Activated T-helper 1 cell treated with anti-CD3 and anti-CD28 coated beads, Interleukin-2, amount 50 U/mL, for 16 hours (primary cell): ENCODE results near the gene ELK1.

Experiments used
- DNase-seq, 2 donors: peaks; one replicate each; pipeline ENCODE4 v3.0.0-alpha.2; 2020; ENCODE audit warnings: low read depth in 1 of 2, low spot score in 1 of 2

Gene ELK1

DNA sequence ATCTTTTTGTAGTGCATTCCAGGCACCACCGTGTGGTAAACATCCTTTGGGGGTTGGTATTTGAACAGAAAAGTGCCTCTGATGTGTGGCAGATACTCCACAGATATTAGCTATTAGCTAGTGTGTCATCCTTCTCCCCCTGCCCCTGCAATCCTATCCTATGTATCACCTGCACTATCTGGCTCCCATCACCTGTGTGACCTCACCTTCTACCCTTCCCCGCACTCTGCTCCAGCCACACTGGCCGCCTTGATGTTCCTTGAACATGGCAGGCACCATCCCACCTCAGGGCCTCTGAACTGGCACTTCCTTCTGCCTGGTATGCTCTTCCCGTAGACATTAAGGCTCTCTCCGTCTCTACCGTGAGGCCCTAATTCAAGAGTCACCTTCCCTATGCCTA is 3.7 kb downstream of the ELK1 start:
- no peak for DNase-seq

DNA sequence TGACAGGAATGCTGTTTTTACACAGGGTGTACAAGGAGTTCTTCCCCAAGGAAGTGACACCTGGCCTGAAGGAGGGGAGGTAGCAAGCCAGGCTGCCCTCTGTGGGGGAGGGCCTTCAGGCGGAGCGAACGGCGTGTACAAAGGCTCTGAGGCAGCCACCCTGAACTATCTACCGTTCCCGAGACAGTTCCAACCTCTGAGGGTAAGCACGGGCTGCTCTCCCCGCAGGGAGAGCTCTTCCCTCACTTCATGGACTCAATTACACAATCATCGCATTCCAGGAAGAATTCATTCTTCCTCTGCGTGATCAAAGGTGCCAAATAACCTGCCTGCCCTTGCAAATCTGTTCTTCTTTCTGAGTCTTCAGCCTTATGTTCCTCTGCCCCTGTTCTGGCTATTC is 4.8 kb downstream of the ELK1 start:
- DNase-seq = no peak

DNA sequence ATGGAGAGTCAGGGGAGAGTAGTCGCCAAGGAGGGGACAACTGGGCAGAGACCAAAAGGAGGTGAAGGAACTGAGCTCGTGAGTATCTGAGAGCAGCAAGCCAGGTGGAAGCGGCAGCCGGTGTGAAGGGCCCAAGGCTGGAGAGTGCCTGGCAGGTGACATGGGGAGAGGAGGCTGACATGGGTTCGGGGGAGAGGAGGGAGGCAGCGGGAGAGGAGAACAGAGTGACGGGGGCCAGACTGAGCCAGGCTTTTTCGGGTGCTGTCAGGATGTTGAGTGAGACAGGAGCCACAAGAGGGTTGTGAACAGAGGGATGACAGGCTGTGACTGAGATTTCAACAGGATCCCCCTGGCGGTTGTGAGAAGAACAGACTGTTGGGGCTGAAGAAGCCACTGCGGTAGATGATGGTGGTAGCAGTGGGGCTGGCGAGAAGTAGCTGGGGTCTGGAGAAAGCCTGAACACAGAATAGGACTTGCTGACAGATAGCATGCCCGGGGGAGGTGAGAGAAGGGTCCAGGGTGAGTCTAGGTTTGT is 5.7 kb downstream of the ELK1 start:
- DNase-seq = no peak

DNA sequence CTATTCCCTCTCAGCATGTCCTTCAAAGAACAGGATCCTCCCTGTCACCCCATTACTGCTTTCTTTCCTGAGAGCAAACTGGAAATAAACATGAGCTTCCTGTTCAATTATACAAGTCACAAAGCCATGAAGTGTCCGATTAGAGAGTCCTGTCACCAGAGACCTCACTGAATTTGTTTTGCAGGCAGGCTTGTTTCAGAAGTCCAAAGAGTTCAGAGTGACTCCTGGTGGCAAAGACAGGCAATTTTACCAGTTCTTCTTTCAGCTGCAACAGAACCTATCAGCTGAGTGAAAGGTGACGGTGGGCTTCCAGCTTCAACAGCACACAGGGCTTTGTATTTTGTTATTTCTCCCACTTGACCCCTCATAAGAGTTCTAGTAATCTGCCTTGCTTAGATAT is 6.4 kb downstream of the ELK1 start:
- DNase-seq = no peak

DNA sequence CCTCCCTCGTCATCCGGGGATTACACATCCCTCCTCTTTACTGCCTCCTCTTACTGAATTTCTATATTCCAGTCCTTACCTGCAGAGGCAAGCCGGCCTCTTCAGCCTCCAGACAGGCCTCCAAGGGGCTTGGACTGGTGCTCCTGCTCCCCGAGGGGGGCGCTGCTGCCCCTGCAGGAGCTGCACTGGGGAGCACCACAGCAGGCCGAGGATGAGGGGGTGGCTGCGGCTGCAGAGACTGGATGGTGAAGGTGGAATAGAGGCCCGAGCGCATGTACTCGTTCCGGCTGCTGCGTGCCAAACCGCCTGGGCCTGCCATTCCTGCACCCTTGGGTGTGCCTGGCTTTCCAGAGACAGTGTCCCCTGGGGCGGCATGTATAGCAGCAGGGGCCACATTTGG is 11.5 kb downstream of the ELK1 start:
- DNase-seq = no peak

DNA sequence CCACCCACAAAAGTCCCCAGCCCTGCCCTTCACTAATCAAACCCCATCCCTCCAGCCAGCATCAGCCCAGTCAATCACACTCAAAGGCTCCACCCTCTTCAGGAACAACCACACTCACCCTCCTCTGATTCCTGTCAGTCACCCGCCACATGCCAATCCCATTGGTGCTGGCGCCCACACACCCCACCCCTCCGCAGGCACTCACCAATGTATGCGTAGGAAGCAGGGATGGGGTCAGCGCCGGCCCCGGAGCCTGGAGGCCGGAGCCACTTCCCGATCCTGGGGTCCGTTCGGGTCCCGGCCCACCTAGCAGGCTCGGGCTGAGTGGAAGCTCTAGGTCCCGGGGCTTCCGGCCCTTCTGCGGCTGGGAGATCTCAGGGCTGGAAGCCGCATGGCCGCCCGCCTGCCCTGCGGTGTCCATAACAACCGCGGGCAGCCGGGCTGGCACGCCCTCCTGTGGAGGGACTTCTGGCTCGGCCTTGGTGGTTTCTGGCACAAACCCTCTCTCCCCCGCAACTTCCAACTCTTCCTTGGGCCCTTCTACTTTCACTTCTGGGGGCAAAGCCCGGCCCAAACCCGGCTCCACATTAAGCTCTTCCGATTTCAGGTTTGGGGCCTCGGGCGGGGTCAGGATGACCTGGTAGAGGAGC is 12.7 kb downstream of the ELK1 start:
- peak in 1 of 2 donors; percentile 15 for DNase-seq

DNA sequence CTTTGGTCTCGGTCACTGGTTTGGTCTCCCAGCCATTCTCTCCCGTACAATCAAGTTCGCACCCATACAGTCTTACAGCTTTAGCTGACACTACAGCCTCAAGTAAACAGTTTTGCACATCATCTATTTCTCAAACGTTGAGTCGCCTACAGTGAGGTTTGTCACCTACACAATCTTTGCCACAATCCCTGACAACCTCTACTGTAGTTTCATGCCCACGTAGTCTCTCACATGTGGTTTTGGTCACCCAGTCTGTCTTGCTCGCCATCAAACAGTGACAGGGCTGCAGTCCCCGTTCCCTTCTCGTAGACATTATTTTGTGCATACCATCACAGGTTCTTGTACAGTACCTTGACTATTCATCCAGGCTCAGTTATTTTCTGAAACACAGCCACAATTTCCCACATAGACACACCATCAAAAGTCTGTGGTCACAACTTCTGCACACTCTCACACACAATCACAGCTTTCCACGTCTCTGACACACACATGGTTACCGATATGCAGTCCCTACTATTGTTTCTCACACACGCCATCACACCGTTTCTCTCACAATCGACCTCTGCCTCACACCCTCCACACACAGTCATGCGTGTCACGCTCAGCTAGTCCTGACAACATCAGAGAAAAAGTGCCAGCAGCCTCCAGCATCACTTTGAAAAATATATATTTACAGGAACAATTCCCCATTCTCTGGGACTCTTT is 15.3 kb downstream of the ELK1 start:
- no peak for DNase-seq

DNA sequence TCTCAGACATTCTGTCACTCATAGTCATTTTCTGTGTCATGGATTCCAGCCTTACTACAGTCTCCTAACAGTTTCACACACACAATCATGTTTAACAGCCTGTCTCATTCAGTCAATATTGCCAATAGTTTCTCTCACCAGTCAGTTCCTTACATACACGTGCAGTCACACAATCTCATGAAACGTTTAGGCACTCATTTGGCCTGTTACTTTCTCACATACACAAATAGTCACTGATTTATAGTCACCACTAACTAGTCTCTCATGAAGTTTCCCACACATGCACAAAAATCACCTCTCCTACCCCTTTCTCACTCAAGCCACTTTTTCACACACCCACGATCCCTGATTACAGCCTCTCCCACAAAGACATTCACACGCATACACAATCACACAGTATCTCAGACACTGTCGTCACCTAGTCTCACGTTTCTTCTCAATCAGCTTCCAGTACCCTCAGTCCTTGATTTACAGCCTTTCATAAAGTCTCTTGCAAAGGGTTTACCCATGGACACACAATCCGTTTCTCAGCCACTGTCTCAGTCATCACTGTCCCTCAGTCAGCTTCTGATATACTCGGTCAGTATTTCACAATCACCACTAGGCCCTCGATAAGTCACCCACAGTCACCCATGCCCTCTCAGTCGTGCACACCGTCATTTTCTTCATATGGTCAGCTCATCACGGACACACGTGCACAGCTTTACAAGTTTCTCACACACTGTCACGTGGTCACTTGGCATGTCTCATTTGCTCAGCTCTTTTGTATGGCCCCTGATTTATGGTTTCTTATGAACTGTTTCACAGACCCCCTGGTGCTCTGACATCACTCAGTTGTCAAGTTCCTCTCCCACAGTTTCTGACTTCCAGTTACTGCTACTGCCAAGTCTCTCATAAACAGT is 16.4 kb downstream of the ELK1 start:
- DNase-seq = no peak

DNA sequence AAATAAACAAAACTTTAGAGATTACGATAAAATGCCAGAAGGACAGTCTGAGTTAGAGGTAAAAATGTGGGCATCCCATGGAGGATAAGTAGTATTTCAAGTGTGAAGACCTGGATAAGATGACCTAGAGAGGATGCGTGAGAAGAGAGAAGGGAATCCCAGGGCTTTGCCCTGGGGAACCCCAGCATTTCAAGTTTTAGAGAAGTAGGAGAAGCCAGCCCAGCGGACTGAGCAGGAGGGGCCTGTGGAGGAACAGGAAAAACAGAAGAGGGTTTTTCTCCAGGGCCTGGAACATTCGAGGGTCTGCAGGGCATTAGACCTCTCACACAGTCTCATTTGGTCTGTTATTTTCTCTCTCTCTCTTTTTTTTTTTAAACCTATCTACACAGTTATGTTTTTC is 17.7 kb downstream of the ELK1 start:
- no peak for DNase-seq

DNA sequence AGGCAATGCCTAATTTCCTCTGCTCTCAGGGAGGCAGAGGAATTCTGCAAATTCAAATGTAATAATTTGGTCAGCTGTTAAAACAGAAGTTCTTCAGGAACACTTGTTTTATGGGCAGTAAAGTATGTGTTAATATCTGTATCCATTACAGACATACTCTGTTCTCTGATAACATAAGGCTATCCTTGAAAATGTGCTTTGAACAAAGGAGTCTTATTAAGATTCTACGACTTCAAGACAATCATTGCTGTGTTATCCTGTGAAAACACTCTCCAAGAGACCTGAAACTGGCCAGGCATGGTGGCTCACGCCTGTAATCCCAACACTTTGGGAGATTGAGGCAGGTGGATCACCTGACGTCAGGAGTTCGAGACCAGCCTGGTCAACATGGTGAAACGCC is 18.7 kb downstream of the ELK1 start:
- DNase-seq = no peak

DNA sequence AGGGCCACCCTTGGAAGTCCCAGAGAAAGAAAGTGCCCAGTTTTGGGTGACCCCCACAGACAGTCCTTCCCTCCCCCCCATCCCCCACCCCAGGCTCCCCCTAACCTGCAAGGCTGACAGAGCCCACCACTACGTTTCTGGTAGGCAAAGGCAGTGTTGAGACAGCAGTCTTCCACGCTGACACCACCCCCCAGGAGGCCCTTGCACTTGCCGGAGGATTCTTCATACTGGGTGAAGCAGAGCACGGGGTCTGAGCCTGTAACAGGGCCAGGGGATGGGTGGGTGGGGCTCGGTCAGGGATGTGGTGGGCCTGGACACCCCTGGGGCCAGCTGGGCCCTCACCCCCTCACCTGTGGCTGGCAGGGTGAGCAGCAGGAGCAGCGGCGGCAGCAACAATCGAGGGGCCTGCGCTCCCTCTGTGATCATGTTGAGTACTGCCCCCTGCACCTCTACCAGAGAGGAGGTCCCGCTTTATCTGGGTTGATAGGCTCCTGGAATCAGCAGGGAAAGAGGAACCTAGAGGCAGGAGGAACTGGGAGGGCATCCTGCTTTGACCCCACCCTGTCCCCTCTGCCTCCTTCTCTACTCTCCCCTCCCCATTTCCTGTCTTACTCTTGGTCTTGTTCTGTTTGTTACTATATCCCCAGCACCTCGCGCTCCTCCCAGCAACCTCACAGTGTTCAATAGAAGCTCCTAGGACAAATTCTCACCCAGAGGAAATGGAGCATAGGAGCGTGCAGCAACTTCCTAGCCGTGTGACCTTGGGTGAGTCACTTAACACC is 20.8 kb downstream of the ELK1 start, which contains the start of gene CFP:
TSS of gene CFP (minus strand) at position 512 of the 782 bp plus-strand sequence. CDS start at position 426, 86 bp downstream.
- DNase-seq = no peak

DNA sequence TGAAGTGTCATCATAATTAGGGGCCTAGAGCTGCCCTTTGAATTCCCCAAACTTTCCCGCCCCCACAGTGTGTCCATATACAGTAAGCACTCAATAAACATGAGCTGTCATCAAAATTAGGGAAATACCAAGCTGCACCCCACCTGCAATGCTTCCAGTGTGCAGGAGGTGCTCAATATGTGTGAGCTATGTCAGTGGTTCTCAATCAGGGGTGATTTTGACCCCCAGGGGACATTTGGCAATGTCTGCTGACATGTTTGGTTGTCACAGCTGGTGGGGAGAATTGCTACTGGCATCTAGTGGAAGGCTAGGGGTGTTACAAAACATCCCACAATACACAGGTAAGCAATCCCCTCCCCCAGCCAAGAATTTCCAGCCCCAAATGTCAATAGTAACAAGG is 21.4 kb downstream of the ELK1 start:
- no peak for DNase-seq

DNA sequence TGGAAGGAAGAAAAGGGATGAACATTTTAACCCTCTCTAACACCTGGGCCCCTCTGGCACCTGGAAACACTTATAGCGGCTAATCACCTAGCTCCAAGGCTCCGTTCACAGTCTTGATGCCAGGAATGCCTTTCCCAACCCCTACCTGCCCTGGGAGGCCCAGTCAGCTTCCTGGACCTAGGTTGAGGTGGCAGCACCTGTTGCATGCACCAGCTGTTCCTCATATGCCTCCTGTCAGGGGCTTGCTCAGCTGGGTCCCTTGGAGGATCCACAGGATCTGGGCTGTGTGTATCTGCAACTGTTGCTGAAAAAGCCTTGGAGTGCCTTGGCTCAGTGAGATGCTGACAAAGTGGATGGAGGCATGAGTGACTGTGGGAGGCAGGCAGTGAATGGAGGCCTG is 25.0 kb downstream of the ELK1 start:
- no peak for DNase-seq

DNA sequence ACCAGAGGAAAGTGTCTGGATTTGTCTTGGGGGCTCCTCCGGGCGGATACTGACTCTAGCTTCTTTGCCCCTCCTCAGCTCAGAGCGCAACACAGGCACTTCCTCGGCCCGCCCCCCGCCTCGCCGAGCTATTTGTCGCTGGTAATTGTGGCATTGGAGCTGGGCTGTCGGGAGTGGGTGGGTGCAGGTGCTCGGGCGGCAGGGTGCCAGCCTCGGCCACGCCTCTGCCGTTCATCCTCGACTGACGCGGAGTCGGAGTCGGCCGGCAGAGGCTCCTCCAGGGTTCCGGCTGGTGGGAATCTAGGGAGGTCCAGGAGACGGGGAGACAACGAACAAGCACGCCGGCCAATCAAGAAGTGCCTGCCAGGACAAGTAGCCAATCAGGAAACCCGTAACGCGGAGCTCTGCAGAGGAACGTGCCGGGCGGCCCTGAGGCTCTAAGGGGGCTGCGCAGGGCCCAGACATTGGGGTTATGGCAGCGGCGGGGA is 26.8 kb downstream of the ELK1 start:
- DNase-seq = peak in 1 of 2 donors; percentile 14

DNA sequence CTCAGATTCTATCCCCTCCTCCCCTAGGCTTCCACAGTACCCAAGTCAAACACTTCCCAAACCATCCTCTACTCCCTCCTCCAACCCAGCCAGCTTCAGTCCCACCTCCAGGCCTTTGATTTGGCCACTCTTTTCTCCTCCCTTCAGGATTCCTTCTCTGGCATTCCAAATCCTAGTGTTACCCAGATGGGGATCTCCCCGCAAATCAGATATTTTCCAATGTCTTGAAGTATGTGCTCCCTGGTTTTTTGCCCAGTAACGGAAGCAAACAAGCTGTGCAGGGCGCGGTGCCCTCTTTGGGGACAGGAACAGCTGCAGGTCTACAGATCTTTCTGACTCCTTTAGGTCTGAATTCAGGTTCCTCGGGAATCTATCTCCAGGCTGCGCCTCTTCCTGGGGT is 28.5 kb downstream of the ELK1 start:
- no peak for DNase-seq

DNA sequence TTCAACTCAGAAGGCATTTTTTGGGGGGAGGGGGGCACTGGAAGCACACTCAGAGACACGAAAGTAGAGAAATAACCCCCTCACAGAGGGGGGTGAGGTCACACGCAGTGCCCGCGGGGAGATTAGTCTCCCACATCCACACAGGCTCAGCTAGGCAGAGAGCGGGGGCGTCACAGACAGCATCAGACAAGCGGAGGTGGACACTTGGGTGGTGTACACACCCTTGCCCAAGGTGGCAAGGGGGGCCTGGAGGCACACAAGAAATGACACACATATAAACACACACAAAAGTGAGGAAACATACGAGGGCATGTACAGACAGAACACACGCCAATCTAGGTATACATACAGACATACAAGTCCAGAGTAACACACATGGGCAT is 30.1 kb downstream of the ELK1 start:
- DNase-seq = no peak

DNA sequence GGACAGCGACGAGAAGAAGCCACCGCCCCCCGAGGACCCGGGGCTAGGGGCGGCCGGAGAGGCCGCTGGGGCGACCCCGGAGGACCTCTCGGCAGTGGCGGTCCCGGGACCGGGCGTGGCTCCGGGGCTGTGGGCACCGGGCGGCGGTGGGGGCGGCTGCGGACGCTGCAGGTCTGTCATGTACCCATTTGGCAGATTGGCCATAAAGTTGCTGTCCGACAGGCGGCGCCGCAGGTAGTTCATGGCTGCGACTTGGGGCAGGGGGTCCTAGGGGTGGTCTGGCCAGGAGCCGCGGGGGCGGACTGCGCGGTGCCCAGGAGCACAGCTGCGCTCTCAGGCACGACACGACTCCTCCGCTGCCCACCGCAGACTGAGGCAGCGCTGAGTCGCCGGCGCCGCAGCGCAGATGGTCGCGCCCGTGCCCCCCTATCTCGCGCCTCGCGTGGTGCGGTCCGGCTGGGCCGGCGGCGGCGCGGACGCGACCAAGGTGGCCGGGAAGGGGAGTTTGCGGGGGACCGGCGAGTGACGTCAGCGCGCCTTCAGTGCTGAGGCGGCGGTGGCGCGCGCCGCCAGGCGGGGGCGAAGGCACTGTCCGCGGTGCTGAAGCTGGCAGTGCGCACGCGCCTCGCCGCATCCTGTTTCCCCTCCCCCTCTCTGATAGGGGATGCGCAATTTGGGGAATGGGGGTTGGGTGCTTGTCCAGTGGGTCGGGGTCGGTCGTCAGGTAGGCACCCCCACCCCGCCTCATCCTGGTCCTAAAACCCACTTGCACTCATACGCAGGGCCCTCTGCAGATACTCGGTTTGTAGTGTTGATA is 30.7 kb downstream of the ELK1 start, which contains the start of gene SYN1:
TSS of gene SYN1 (minus strand) at position 372 of the 817 bp plus-strand sequence. CDS start at position 243, 129 bp downstream.
- DNase-seq = peak; percentile 55 to 71

DNA sequence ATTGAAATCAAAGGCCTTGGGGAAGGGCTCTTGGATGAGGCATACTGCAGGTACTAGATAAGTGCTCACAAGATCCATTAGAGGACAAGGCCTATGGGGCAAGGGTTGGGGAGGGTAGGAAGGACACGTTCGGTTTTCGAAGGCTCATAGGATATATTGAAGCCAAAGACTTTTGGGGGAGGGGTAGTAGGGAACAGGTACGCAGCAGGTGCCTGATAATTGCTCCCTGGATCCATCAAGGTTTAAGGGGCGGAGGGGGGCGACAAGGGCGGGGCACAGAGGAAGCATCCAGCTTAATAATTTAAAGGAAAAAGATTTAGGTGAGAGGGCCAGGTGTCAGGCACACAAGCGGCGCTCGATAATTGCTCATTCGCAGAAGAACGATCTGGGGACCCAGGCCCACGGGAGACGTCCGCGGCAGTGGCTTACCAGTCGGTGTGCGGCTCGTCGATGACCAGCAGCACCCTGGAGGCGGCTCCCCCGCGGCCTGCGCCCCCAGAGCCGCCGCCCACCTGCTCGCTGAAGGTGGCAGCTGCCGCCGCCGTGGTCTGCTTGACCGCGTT is 31.4 kb downstream of the ELK1 start:
- no peak for DNase-seq

DNA sequence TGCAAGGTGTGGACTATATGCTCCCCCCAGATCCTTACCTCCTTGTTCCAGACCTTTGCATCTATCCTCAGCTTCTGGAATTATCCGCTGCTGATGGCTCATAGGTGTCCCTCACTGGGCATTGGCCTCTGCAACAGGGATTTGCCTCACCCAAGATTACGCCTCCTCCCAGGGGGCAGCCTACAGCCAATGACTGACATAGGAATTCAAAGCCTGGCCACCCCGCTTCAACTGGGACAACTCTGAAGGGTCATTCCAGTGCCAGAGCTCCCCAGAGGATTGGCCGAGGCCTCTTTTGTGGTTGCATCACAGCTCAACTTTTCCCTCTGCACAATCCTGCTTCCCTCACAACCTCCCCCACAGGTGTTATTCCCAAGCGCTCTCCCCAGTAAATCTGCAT is 35.7 kb downstream of the ELK1 start:
- no peak for DNase-seq
